SIG-M5 treated with dmso at 0.1 percent for 504 hours (cell line): ENCODE measurements around the gene BRPF3.
A peak's percentile ranks its signal among the peaks of the same experiment; 100 is the strongest.

Experiments used
- DNase-seq: peaks from one replicate; lab custom pipeline; 2025; ENCODE audit not compliant: unreplicated experiment; lab: John Stamatoyannopoulos, UW

The BRPF3 gene

GRCh38 chr6:36266913-36267644 lies 70.5 kb downstream of the BRPF3 start:
- DNase-seq: no peak

DNA sequence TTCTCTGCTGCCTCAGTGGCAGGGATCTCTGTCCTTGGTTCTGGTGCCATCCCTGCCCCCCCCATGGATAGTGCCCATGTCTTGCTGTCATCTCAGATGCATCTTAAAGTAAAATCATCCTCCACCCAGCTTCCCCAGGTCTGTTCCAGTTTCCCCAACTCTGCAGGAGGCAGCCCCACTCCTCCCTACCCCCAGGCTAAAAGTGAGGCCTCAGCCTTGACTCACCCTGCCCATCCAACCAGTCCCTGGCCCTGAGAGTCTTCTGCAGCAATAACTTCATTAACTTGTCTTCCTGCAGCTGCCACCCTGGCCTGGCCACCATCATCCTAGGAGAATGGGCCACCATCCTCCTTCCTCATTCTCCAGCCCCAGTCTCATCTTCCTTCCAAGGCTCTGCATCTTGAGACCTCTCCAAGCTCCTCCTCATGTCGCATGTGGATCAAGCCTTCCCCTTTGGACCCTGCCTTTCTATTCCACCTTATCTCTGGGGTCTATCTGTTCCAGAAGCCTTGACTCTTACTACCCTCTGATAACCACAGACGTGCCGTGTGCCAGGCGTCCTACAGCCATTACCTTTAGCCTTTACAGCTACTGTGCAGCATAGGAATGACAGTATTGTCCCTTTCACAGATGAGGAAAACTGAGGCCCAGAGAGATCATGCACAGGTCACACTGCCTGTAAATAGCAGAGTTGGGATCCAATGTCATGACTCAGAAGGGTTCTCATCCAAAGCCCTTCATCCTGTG lies 71.4 kb downstream of the BRPF3 start:
- no peak for DNase-seq

GRCh38 chr6:36268478-36269275 lies 72.1 kb downstream of the BRPF3 start:
- DNase-seq: no peak

DNA sequence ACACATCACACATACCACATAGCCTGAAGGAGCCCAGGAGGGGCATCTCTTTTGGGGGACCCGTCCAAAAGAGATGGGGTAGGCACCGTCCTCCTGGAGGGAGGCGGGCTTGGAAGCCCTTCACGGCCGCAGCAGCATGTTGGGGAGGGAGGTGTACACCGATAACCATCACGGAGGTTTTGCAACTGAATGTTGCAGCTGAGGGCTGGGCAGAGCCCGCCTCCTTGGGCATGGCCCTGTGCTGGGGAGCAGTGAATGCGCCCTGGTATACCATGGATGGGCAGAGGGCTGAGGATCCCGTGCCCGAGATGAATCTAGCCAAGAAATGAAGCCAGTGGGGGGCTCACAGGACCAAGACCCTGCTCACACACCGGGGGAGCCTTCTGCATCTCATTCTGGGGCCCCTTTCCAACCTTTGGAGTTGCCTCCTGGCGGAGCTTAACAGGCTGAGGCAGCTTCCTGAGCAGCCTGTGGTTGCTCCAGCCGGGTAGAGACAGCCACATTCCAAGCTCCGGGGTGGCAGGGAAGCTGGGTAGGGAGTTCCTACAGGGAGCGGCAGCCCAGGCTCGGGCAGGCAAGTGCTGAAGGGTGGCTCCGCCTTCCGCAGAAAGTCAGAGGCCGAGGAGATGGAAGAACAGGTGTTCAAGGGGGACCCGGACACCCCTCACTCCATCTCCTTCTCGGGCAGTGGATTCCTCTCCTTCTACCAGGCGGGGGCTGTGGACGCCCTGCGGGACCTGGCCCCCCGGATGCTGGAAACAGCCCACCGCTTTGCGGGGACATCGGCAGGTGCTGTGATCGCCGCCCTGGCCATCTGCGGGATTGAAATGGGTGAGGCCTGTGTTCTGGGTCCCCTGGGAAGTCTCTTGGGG lies 73.5 kb downstream of the BRPF3 start, which contains the start of gene PNPLA1:
Gene PNPLA1 (plus strand): TSS at position 227 of the 872 bp plus-strand sequence. CDS start 400 bp downstream, at position 627.
- DNase-seq: no peak

- no peak for DNase-seq
Measured at GRCh38 chr6:36272234-36272633, 75.7 kb downstream of the BRPF3 start.

DNA sequence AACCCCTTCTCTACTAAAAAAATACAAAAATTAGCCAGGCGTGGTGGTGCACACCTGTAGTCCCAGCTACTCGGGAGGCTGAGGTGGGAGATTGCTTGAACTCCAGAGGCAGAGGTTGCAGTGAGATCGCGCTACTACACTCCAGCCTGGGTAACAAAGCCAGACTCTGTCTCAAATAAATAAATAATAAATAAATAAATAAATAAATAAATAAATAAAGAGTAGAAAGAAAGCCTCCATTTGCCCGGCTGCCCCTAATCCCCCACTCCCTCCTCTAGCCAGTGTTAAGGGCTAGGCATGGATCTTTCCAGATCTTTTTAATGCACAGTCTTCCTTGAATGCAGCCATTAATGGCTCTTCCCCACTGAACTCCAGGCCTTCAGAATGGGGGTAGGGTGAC lies 76.5 kb downstream of the BRPF3 start:
- DNase-seq: no peak

DNA sequence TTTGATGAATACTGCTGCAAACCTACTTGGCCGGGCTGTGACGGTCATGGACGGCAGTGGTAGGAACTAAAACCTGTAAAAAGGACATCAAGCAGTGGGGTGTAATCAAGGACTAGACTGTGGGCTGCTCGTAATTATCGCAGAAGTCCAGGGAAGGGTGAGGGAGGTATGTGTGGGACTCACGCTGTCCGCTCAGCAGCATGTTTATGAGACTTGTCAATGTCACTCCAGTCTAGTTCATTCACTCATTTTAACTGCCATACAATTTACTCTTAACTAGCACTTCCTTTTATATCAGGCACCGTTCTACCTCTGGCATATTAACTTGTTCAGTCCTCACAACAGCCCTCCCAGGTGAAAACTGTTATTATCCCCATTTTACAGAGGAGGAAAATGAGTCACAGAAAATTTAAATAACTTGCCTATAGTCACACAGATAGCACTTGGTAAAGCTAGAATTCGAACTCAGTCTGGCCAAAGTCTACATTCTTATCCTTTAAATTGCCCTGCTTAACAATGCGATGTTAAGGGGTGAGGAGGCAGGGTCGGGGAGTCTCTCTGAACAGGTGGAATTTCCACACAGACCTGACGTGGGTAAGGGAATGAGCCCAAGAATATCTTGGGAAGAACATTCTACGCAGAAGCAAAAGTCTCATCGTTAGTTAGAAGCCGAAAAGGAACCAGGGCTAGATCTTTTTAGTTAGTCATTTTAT lies 77.4 kb downstream of the BRPF3 start:
- DNase-seq: no peak

GRCh38 chr6:36276581-36277536 lies 80.3 kb downstream of the BRPF3 start:
- no peak for DNase-seq

GRCh38 chr6:36277946-36278470 lies 81.5 kb downstream of the BRPF3 start:
- no peak for DNase-seq

DNA sequence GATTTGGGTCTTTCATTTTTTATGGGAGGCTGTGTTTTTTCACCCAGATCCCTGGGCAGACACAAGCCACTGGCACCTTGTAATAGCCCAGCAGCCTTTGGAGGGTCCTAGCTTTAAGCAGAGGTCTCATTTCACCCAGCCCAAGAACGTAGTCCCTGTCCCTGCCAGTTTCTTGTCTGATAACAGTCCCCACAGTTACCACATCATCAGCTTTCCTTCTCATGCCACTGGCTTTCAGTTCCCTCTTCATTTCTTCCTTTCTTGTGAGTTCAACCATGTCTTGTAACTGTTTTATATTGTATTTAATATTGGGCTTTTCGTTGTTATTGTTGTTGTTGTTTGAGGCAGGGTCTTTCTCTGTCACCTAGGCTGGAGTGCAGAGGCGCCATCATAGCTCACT lies 83.9 kb downstream of the BRPF3 start:
- peak; percentile 81 for DNase-seq

GRCh38 chr6:36280983-36281382 lies 84.4 kb downstream of the BRPF3 start:
- no peak for DNase-seq
